Stimulated activated naive CD4-positive, alpha-beta T cell (primary cell): ENCODE measurements around the gene NFXL1.
A peak's percentile ranks its signal among the peaks of the same experiment; 100 is the strongest.

Experiments
- DNase-seq, 6 experiments: peaks; one replicate each; lab custom pipeline; 2025; lab: John Stamatoyannopoulos, UW

The NFXL1 gene

DNA sequence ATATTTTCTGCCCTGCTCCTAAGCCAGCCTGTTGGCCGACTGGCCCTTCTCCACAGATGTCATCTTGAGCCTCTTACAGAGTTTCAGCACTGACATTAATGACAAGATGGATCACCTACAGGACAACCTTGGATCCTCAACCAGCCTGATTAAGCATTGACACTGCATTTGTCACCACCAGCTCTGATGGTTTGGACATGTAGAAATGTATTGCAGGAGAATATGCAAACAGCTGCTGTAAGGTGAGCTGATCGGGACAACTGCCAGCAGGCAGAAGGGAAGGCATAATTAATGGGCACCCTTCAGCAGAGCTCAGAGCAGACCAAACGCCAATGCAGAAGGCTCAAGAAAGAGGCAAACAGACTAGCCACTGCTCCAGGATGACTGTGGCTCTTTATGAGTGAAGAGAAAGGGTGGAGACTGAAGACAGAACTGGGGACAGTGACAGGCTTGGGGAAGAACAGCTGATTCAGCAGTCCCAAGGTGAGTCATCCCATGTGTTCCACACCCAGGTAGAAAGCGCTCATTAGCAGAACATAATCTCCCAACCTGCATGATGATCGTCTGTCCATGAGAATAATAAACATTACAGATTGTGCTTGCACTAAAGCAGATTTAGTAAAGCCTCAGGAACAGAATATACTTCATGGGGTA lies 83.2 kb downstream of the NFXL1 start:
- no peak for DNase-seq

DNA sequence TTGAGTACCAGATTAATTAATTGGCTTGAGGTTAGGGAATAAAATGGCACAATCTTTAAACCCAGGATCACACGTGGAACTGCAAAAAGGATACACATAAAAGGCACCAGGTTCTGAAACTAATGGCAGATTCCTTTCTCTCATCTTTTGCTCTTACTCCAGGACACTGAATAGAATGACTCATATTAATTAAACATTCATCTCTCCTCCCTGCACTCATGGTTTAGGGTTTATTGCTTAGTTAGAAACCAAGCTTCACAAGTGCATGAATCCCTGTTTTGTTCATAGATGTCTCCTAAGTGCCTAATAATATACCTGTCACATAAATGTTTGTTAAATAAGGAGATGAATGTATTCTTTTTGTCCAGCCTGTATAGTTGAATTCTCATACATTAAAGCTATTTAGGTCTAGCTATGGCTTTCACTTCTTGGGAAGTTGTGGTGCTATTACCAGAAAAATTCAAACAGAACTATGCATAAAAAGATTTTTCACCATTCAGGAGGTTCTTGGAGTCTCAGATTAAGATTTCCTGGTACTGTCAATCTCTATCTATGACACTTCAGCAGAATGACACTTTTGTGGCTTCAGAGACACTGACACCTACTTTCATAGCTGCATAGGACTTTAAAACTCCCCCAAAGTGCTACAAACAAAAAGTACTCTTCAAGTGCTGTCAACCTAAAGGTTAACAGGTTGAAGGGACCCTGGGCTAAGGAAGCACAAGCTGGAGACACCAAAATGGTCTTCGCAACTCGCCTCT lies 83.9 kb downstream of the NFXL1 start:
- no peak for DNase-seq

DNA sequence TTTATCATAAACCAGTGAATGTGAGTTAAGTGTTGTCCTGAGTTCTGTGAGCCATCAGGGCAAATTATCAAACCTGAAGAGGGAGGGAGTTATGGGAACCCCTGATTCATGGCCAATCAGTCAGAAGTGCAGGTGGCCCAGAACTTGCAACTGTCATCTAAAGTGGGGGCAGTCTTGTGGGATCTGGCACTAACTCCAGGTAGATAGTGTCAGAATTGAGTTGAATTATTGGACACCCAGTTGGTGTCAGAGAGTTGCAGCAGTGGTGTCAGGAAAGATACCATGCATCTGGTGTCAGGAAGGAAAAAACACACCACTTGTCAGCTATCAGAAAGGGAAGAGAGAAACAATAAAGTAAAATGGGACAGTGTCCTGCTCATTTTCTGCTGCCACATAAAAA lies 84.9 kb downstream of the NFXL1 start:
- no peak for DNase-seq

DNA sequence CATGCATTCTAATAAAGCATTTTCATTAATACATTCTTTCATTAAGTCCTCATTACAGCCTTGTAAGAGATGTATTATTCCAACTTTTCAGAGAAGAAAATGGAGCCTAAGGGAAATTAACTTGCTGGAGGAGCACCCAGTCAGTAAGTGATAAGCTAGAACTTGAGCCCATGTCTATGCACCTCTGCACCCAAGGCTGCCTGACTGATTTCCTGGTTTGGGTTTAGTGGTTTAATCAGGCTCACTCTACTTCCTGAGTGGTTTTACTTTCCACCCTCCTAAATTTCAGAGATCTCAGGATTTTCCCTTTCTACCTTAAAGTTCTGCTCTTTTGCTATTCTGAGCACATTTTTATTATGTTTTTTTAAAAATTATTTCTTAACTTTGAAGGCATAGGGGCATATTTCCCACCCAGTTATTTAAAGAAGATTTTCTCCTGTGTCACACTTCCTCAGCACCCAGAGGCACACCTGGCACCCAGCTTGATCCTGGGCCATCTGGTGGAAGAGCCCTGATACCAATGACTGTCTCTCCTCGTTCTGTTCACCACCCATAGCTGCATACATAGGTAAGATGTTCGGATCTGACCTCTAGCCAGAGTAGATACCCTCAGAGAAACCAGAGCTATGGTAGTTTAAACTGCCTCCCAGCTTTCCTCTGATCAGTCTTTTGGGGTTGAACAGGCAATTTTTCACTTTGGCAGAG lies 86.9 kb downstream of the NFXL1 start:
- DNase-seq, result peak in 1 of 6 experiments; percentile 3

DNA sequence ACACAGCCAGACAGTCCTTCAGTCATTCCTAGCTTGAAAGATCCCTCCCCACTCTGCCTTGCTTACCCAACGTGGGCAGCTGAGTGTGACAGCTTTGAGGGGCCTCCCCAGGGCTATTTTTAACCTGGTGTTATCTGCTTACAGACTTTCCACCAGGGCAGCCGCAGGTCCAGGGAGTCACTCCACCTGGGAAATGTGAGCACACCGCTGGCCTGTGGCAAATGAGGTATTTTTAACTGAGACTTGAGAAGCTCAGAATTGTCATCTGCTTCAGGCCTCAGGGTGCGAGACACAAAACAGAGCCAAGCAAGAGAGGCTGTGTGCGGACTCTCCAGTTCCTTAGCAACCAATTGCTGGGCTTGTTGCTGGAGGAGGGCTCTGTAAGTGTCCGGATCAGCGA lies 89.5 kb downstream of the NFXL1 start:
- DNase-seq, result no peak

DNA sequence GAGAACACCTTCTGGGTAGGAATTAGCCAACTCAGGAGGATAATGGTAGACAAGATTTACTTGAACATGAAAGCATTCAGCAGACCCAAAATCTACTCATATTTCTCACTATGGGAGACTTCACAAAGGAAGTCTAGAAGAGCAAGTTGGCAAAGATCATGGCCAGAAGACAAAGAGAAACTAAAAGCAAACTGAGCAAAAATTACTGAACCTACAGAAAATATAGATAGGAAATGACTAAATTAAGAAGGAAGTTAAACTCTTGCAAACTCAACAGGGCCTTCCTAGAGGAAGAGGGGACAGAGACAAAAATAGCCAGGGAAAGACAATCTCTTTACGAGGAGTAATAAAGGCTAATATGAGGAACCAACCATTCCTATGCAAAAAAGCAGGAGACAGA lies 95.2 kb downstream of the NFXL1 start:
- DNase-seq, result no peak

DNA sequence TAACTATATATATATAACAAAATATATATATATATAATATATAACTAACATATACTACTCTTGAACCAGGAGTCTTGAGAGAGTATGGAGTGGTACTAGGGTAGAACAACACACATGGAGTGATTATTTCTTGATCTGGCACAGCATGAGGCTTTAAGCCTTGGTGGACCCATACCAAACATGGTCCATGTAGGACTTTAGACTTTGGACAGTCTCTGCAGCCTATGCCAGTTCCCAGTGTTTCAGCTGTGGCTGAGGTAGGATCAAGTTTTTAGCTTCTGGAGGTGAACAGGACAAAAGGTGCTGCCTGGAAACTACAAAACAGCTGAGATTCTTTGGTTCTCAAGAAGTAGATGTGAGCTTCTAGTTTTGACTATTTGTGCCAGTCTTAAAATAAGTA lies 97.1 kb downstream of the NFXL1 start:
- DNase-seq, result no peak

DNA sequence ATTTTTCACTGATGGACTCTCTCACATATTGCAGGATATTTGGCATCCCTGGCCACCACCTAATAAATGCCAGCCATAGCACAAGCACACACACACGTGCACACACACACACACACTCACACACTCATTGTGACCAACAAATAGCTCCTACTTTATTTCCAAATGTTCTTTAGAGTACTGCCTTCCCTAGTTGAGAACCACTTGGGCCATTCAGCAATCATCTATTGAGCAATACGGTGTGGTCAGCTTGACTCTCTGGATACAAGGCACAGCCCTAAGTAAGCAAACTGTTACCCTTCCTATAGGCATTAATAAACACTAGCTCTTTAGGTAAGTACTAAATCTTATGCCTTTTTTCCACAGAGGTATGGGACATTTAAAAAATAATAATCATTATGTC lies 97.6 kb downstream of the NFXL1 start:
- DNase-seq, result no peak

DNA sequence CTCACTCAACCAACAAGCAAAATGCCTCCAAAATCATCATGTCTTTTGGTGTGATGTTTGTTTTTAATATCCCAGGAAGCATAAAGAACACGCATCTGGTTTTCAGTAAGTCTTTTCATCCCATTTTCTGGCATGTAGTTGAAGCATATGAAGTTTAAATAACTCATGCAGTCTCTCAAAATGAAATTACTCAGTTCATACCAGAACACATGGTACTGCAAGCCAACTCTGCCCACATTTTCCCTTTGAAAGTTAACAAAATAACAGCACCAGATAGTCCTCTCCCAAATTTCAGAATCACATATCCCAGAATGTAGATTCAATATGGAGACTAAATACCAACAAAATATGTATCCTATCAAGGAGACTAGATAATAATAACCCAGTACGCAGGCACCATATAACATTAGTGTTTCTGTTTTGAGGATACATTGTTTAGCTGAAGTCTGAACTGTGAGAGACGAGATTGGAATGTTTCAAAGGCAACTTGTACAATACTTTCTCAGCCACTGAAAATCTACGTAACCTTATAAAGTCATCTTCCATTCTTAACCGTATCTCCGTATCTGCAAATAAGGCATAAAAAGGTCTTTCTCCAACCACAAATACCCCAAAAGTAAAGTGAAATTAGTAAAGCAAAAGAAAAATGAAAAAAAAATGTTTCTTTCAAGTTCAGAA lies 99.6 kb downstream of the NFXL1 start:
- no peak for DNase-seq

DNA sequence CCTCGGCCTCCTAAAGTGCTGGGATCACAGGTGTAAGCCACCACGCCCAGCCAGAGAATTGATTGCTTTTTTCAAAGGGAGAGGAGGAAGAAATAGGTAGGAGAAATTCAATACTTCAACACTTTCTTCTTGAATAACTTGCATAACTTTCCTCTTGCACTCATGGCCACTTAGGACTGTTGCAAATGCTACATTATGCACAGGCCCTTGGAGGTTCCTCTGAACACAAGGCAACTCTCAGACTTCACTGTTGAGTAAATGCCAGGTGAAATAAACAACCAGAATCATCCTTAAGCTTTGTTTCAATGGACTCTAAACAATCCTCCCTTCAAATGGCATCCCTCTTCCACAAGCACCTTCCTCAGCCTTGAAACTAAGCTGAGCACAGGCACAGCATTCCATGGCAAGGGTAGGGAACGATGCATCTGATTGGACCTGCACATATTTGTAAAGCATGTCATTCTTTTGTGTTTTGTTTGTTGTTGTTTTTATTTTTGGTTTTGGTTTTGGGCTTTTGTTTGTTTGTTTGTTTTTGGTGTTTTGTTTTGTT lies 104.7 kb downstream of the NFXL1 start:
- DNase-seq, result no peak

DNA sequence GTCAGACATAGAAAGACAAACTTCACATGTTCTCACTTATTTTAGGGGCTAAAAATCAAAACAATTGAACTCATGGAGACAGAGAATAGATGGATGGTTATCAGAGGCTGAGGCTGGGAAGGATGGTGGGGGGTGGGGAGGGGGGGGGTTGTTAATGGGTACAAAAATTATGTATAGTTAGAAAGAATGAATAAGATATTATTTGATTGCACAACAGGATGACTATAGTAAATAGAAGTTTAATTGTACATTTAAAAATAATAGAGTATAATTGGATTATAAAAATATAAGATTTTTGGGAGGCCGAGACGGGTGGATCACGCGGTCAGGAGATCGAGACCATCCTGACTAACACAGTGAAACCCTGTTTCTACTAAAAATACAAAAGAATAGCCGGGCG lies 109.8 kb downstream of the NFXL1 start:
- DNase-seq, result no peak

DNA sequence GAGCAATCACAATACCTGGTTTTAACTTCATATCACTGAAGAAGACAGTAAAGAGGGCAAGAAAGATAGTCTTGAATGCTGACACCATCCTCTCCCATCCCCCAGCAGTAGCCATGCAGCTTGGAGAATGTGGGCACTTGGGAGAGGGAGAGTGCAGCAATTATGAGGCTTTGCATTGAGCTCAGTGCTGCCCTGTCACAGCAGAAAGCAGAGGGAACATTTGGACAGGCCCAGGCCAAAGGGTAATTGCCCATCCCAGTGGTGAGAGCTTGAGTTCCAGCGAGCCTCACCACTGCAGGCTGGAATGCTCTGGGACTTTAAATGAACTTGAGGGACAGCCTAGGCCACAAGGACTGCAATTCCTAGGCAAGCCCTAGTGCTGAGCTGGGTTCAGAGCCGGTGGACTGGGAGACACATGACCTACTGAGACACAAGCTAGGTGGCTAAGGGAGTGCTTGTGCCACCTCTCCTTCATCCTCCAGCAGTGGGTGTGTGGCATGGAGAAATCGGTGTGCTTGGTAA lies 112.8 kb downstream of the NFXL1 start:
- no peak for DNase-seq

DNA sequence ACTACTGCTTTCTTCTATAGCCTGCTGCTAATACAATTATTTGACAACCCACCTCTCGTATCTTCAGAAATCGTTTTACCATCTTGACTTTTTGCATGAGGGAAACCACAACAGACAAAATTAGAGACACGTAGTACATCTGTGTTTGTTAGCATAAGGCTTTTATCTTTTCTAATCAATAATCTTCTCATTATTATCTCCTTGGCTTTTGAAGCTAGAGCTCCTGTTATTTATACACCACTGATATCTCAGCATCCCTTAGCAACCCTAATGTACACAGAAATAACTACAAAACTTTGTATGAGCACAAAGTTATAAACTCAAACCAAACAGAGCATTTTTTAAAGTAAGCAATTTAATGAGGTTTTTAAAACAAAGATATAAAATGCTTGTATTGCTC lies 116.2 kb downstream of the NFXL1 start:
- no peak for DNase-seq
